ENCODE measurements around the gene CHST8.

CHST8 gene

GRCh38 chr19:33624586-33624985, 2.8 kb downstream of the CHST8 start:
- DNase-seq, result no peak
- Mint-ChIP-seq H3K27me3 (peaks cover 53 to 75% of the 10 kb centered on the region in 2 donors), H3K36me3 (peaks cover 0 to 2% of the 10 kb centered on the region in 2 donors), H3K27ac (no peak overlapping the region), H3K4me3 (no peak overlapping the region), H3K9me3 (no peaks in the 10 kb centered on the region), H3K4me1 (no peaks in the 10 kb centered on the region)
- no peak for ATAC-seq (replicated peaks)

- no peak for ATAC-seq (replicated peaks)
- H3K4me3 Mint-ChIP-seq, result no peak overlapping the region
- peaks cover 0 to 2% of the 10 kb centered on the region in 2 donors for H3K36me3 Mint-ChIP-seq
- H3K27me3 Mint-ChIP-seq, result peaks cover 44 to 59% of the 10 kb centered on the region in 2 donors
- no peak overlapping the region for H3K27ac Mint-ChIP-seq
- DNase-seq, result no peak
- no peaks in the 10 kb centered on the region for H3K4me1 Mint-ChIP-seq
- H3K9me3 Mint-ChIP-seq, result no peaks in the 10 kb centered on the region
These were observed 5.8 kb downstream of the CHST8 start for GRCh38 chr19:33627526-33627925.

- no peaks in the 10 kb centered on the region for H3K4me1 Mint-ChIP-seq
- H3K27me3 Mint-ChIP-seq, result peaks cover 41 to 52% of the 10 kb centered on the region in 2 donors
- no peak for DNase-seq
- H3K4me3 Mint-ChIP-seq, result no peak overlapping the region
- H3K9me3 Mint-ChIP-seq, result no peaks in the 10 kb centered on the region
- H3K36me3 Mint-ChIP-seq, result peaks cover 0 to under 1% of the 10 kb centered on the region in 2 donors
- ATAC-seq (replicated peaks), result no peak
- no peak overlapping the region for H3K27ac Mint-ChIP-seq
These were observed 6.4 kb downstream of the CHST8 start for GRCh38 chr19:33627962-33628839.

GRCh38 chr19:33628921-33629825, 7.4 kb downstream of the CHST8 start:
- no peaks in the 10 kb centered on the region for H3K36me3 Mint-ChIP-seq
- no peak for ATAC-seq (replicated peaks)
- no peak overlapping the region for H3K4me3 Mint-ChIP-seq
- no peaks in the 10 kb centered on the region for H3K4me1 Mint-ChIP-seq
- DNase-seq, result no peak
- no peak overlapping the region for H3K27ac Mint-ChIP-seq
- H3K9me3 Mint-ChIP-seq, result no peaks in the 10 kb centered on the region
- peaks cover 40 to 42% of the 10 kb centered on the region in 2 donors for H3K27me3 Mint-ChIP-seq

- Mint-ChIP-seq H3K27ac (no peak overlapping the region), H3K36me3 (peaks cover 0 to 2% of the 10 kb centered on the region in 2 donors), H3K4me3 (no peak overlapping the region), H3K9me3 (no peaks in the 10 kb centered on the region), H3K27me3 (peaks cover 35% of the 10 kb centered on the region in 2 donors), H3K4me1 (no peaks in the 10 kb centered on the region)
- ATAC-seq (replicated peaks) (no peak), DNase-seq (no peak)
These were observed 8.1 kb downstream of the CHST8 start for GRCh38 chr19:33629826-33630375.

- Mint-ChIP-seq H3K36me3 (peaks cover 0 to 3% of the 10 kb centered on the region in 2 donors), H3K27ac (no peak overlapping the region), H3K4me3 (no peak overlapping the region), H3K9me3 (no peaks in the 10 kb centered on the region), H3K4me1 (no peaks in the 10 kb centered on the region), H3K27me3 (peaks cover 28 to 37% of the 10 kb centered on the region in 2 donors)
- DNase-seq (no peak), ATAC-seq (replicated peaks) (no peak)
These were observed 9.3 kb downstream of the CHST8 start for GRCh38 chr19:33630880-33631608.

GRCh38 chr19:33631609-33631973, 9.8 kb downstream of the CHST8 start:
- H3K4me1 Mint-ChIP-seq, result no peaks in the 10 kb centered on the region
- H3K27me3 Mint-ChIP-seq, result peaks cover 25 to 41% of the 10 kb centered on the region in 2 donors
- no peak overlapping the region for H3K27ac Mint-ChIP-seq
- ATAC-seq (replicated peaks) (no peak), DNase-seq (no peak)
- H3K9me3 Mint-ChIP-seq, result no peaks in the 10 kb centered on the region
- no peak overlapping the region for H3K4me3 Mint-ChIP-seq
- H3K36me3 Mint-ChIP-seq, result peaks cover 0 to 3% of the 10 kb centered on the region in 2 donors

GRCh38 chr19:33634361-33635091, 12.8 kb downstream of the CHST8 start:
- no peak for ATAC-seq (replicated peaks)
- peaks cover 0 to 3% of the 10 kb centered on the region in 2 donors for H3K36me3 Mint-ChIP-seq

GRCh38 chr19:33638167-33639034, 16.6 kb downstream of the CHST8 start:
- H3K27me3 Mint-ChIP-seq, result peaks cover 24 to 34% of the 10 kb centered on the region in 2 donors
- H3K9me3 Mint-ChIP-seq, result peaks cover 0 to 1% of the 10 kb centered on the region in 2 donors
- H3K27ac Mint-ChIP-seq, result no peak overlapping the region
- no peaks in the 10 kb centered on the region for H3K4me1 Mint-ChIP-seq
- DNase-seq (no peak), ATAC-seq (replicated peaks) (no peak)
- peaks cover 0 to 3% of the 10 kb centered on the region in 2 donors for H3K36me3 Mint-ChIP-seq
- H3K4me3 Mint-ChIP-seq, result no peak overlapping the region

More at GRCh38 chr19:33634361-33635091, 12.8 kb downstream of the CHST8 start:
- no peak overlapping the region for H3K4me3 Mint-ChIP-seq
- no peak for DNase-seq
- H3K27me3 Mint-ChIP-seq, result peaks cover 18 to 38% of the 10 kb centered on the region in 2 donors
- no peaks in the 10 kb centered on the region for H3K4me1 Mint-ChIP-seq
- peaks cover 0 to 1% of the 10 kb centered on the region in 2 donors for H3K9me3 Mint-ChIP-seq
- no peak overlapping the region for H3K27ac Mint-ChIP-seq

- peaks cover 0 to 1% of the 10 kb centered on the region in 2 donors for H3K9me3 Mint-ChIP-seq
- H3K4me3 Mint-ChIP-seq, result no peak overlapping the region
- no peak for ATAC-seq (replicated peaks)
- H3K27ac Mint-ChIP-seq, result no peak overlapping the region
- no peaks in the 10 kb centered on the region for H3K4me1 Mint-ChIP-seq
- H3K36me3 Mint-ChIP-seq, result peaks cover 0 to 3% of the 10 kb centered on the region in 2 donors
- peaks cover 24 to 29% of the 10 kb centered on the region in 2 donors for H3K27me3 Mint-ChIP-seq
- no peak for DNase-seq
These were observed 17.4 kb downstream of the CHST8 start for GRCh38 chr19:33639035-33639681.

- no peak overlapping the region for H3K4me3 Mint-ChIP-seq
- no peak for DNase-seq
- H3K9me3 Mint-ChIP-seq, result peaks cover 0 to 1% of the 10 kb centered on the region in 2 donors
- H3K4me1 Mint-ChIP-seq, result no peaks in the 10 kb centered on the region
- ATAC-seq (replicated peaks), result no peak
- no peaks in the 10 kb centered on the region for H3K36me3 Mint-ChIP-seq
- H3K27me3 Mint-ChIP-seq, result peaks cover 24 to 25% of the 10 kb centered on the region in 2 donors
- no peak overlapping the region for H3K27ac Mint-ChIP-seq
These were observed 19.0 kb downstream of the CHST8 start for GRCh38 chr19:33640773-33641172.

GRCh38 chr19:33641261-33641660, 19.5 kb downstream of the CHST8 start:
- no peak overlapping the region for H3K27ac Mint-ChIP-seq
- H3K4me3 Mint-ChIP-seq, result no peak overlapping the region
- no peaks in the 10 kb centered on the region for H3K4me1 Mint-ChIP-seq
- peaks cover 24% of the 10 kb centered on the region in 2 donors for H3K27me3 Mint-ChIP-seq
- ATAC-seq (replicated peaks) (no peak), DNase-seq (no peak)
- H3K36me3 Mint-ChIP-seq, result no peaks in the 10 kb centered on the region
- peaks cover 0 to 1% of the 10 kb centered on the region in 2 donors for H3K9me3 Mint-ChIP-seq
